A673 (cell line): ENCODE results near the gene ZNF35.

Source experiments
- EZH2 ChIP-seq: fragments of 200-600 bp; sonication (generic); IDR thresholded peaks from 2 replicates; pipeline ENCODE4 v1.6.1; 2017; ENCODE audit warnings: borderline replicate concordance, low read depth, mild to moderate bottlenecking, mixed read lengths, antibody characterized with exemption, low read length; ENCODE audit not compliant: poor library complexity, severe bottlenecking
- TF ChIP-seq, protein P1 (sequence below): fragments of 300-800, 200-600 bp; sonication (generic); conservative IDR thresholded peaks from 2 replicates; pipeline ENCODE4 v1.5.1; 2017; ENCODE audit warnings: low read depth, mild to moderate bottlenecking, antibody characterized with exemption, low read length, moderate library complexity, mixed read lengths

DNA sequence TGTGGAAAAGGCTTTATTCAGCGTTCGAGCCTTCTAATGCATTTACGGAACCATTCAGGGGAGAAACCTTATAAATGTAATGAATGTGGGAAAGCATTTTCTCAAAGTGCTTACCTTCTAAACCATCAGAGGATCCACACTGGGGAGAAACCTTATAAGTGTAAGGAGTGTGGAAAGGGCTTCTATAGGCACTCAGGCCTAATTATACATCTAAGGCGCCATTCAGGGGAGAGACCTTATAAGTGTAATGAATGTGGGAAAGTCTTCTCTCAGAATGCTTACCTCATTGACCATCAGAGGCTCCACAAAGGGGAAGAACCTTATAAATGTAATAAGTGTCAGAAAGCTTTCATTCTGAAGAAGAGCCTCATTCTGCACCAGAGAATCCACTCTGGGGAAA lies 6.2 kb upstream of the ZNF35 start:
- TF ChIP-seq, protein P1, sequence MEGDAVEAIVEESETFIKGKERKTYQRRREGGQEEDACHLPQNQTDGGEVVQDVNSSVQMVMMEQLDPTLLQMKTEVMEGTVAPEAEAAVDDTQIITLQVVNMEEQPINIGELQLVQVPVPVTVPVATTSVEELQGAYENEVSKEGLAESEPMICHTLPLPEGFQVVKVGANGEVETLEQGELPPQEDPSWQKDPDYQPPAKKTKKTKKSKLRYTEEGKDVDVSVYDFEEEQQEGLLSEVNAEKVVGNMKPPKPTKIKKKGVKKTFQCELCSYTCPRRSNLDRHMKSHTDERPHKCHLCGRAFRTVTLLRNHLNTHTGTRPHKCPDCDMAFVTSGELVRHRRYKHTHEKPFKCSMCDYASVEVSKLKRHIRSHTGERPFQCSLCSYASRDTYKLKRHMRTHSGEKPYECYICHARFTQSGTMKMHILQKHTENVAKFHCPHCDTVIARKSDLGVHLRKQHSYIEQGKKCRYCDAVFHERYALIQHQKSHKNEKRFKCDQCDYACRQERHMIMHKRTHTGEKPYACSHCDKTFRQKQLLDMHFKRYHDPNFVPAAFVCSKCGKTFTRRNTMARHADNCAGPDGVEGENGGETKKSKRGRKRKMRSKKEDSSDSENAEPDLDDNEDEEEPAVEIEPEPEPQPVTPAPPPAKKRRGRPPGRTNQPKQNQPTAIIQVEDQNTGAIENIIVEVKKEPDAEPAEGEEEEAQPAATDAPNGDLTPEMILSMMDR = no peak
- no peak for TF ChIP-seq EZH2
